Osteoblast (primary cell): ENCODE results near the gene CD177. TPM values are rescaled to one million over a fixed set of nuclear protein-coding genes. Genes with fewer than 3 reads are reported as not detected.

Experiments used
- DNase-seq: peaks from one replicate; pipeline ENCODE4 v3.0.0; 2011; ENCODE audit warnings: low spot score, mixed read lengths; ENCODE audit not compliant: insufficient read length; ENCODE audit errors: missing footprints
- H2AFZ ChIP-seq: 2 replicates; pipeline ENCODE4 v1.6.0; 2011; ENCODE audit warnings: mild to moderate bottlenecking, low read length
- H3K27ac ChIP-seq: 2 replicates; pipeline ENCODE4 v1.5.1; 2011; ENCODE audit warnings: mild to moderate bottlenecking, low read depth, low read length, moderate library complexity
- H3K27me3 ChIP-seq: 2 replicates; pipeline ENCODE4 v1.6.0; 2012; ENCODE audit warnings: mild to moderate bottlenecking, control low read depth, inconsistent platforms, low read length, moderate library complexity; ENCODE audit not compliant: insufficient read depth
- H3K36me3 ChIP-seq: 2 replicates; pipeline ENCODE4 v1.5.1; 2011; ENCODE audit warnings: mild to moderate bottlenecking, low read length, control low read depth, moderate library complexity; ENCODE audit not compliant: insufficient read depth
- H3K4me1 ChIP-seq: 2 replicates; pipeline ENCODE4 v1.5.1; 2011; ENCODE audit warnings: mild to moderate bottlenecking, low read length, control low read depth, moderate library complexity; ENCODE audit not compliant: insufficient read depth
- H3K4me2 ChIP-seq: 2 replicates; pipeline ENCODE4 v1.6.0; 2011; ENCODE audit warnings: mild to moderate bottlenecking, low read length; ENCODE audit not compliant: insufficient read depth
- H3K4me3 ChIP-seq: fragments of 200-600 bp; sonication (generic); 3 replicates; pipeline ENCODE4 v1.5.1; 2012; ENCODE audit warnings: mild to moderate bottlenecking, low read length, inconsistent platforms; ENCODE audit not compliant: insufficient read depth
- H3K79me2 ChIP-seq: 2 replicates; pipeline ENCODE4 v1.6.0; 2012; ENCODE audit warnings: mild to moderate bottlenecking, low read length, control low read depth, inconsistent platforms; ENCODE audit not compliant: insufficient read depth
- H3K9me3 ChIP-seq: 2 replicates; pipeline ENCODE4 v1.5.1; 2011; ENCODE audit warnings: low read depth, low read length, control low read depth
- H4K20me1 ChIP-seq: 2 replicates; pipeline ENCODE4 v1.6.0; 2012; ENCODE audit warnings: mild to moderate bottlenecking, low read length, control low read depth; ENCODE audit not compliant: insufficient read depth
- total RNA-seq: library from RNA; depleted of rRNA; stranded (reverse); fragments of >200 nt; gene quantifications from 2 replicates; pipeline ENCODE4 v1.2.3, GENCODE V29; 2012
- TF ChIP-seq, protein P1 (sequence below): IDR thresholded peaks from 2 replicates; pipeline ENCODE4 v1.5.1; 2011; ENCODE audit warnings: mild to moderate bottlenecking, low read depth, low read length, moderate library complexity; ENCODE audit errors: extremely low read depth

CD177 gene
- total RNA-seq, 1 donor, result not detected

DNA sequence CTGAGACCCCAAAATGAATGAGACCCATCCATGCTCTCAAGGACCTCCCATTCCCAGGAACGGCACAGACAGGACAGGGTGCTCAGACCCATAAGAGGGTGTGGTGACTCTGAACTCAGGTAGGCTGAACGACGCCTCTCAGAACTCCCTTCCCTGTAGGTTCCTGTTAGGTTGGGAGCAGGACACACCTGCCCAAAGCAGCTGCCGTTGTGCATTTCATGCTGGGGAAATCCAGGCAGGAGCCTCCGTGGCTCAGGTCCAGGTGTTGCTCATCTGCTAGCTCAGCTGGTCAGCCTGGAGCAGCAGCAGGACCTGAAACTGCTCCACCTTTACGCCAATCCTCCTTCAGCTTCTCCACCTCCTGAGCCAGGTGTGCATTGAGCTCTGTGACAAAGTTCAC lies 42.1 kb downstream of the CD177 start:
- Histone ChIP-seq H3K27ac (no peak overlapping the region), H3K27me3 (peaks cover 10% of the 10 kb centered on the region), H3K4me1 (no peaks in the 10 kb centered on the region), H3K4me3 (no peak overlapping the region), H3K9me3 (no peaks in the 10 kb centered on the region), H3K79me2 (no peaks in the 10 kb centered on the region), H2AFZ (no peak overlapping the region), H3K36me3 (no peaks in the 10 kb centered on the region), H3K4me2 (no peak overlapping the region), H4K20me1 (no peaks in the 10 kb centered on the region)
- DNase-seq, result no peak
- TF ChIP-seq, protein P1, sequence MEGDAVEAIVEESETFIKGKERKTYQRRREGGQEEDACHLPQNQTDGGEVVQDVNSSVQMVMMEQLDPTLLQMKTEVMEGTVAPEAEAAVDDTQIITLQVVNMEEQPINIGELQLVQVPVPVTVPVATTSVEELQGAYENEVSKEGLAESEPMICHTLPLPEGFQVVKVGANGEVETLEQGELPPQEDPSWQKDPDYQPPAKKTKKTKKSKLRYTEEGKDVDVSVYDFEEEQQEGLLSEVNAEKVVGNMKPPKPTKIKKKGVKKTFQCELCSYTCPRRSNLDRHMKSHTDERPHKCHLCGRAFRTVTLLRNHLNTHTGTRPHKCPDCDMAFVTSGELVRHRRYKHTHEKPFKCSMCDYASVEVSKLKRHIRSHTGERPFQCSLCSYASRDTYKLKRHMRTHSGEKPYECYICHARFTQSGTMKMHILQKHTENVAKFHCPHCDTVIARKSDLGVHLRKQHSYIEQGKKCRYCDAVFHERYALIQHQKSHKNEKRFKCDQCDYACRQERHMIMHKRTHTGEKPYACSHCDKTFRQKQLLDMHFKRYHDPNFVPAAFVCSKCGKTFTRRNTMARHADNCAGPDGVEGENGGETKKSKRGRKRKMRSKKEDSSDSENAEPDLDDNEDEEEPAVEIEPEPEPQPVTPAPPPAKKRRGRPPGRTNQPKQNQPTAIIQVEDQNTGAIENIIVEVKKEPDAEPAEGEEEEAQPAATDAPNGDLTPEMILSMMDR, result no peak

DNA sequence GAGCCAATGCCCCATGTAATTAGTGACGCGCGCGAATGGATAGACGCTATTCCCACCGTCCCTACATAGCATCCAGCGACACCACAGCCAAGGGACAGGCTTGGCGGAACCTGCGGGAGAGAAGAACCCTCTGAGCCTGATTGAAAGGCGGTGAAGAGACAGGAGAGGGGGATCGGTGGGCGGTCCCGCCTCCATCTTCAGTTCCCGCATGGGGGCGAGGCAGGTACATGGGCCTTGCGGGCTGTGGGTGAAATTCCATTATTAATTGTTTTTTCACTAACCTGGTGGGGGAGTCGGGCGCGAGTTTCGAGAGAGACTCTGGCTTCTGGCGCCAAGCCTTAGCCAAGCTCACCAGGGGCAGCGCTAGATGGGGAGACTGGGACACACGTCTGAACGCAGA lies 52.8 kb downstream of the CD177 start:
- Histone ChIP-seq H3K27ac (no peak overlapping the region), H3K4me3 (no peak overlapping the region), H3K4me1 (no peaks in the 10 kb centered on the region), H3K27me3 (peaks cover 2% of the 10 kb centered on the region), H3K79me2 (no peaks in the 10 kb centered on the region), H3K4me2 (no peak overlapping the region), H3K9me3 (no peaks in the 10 kb centered on the region), H2AFZ (no peak overlapping the region), H4K20me1 (no peaks in the 10 kb centered on the region), H3K36me3 (no peaks in the 10 kb centered on the region)
- TF ChIP-seq, protein P1, result no peak
- peak; percentile 34 for DNase-seq

DNA sequence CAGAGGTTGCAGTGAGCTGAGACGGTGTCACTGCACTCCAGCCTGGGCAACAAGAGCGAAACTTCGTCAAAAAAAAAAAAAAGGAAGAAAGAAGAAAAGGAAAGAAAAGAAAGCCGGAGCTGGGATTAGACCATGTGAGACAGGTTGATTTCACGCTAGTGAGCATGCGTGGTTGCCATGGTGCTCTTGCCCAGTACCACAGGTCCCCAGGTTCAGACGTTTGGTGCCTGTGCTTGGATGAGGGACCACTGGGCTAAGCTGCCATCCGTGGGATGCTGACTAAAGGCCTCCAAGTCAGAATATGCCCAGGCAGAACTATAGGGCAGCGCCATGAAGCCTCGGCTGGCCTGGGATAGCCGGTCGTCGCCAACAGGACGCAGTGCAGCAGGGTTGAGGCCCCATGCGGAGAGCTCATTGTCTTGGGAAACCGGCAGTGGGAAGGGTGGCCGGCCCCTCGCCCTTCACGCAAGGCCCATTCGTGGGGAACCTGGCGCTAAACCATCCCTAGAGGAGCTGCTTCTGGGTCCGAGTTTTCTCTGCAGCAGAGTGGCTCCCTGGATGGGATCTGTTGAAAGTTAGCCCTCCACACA lies 54.0 kb downstream of the CD177 start:
- H2AFZ ChIP-seq, result no peak overlapping the region
- no peaks in the 10 kb centered on the region for H3K27me3 ChIP-seq
- H4K20me1 ChIP-seq, result no peaks in the 10 kb centered on the region
- TF ChIP-seq, protein P1, result no peak
- no peaks in the 10 kb centered on the region for H3K36me3 ChIP-seq
- H3K27ac ChIP-seq, result no peak overlapping the region
- peak; percentile 54 for DNase-seq
- H3K9me3 ChIP-seq, result no peaks in the 10 kb centered on the region
- H3K79me2 ChIP-seq, result no peaks in the 10 kb centered on the region
- H3K4me3 ChIP-seq, result no peak overlapping the region
- H3K4me2 ChIP-seq, result no peak overlapping the region
- H3K4me1 ChIP-seq, result no peaks in the 10 kb centered on the region

DNA sequence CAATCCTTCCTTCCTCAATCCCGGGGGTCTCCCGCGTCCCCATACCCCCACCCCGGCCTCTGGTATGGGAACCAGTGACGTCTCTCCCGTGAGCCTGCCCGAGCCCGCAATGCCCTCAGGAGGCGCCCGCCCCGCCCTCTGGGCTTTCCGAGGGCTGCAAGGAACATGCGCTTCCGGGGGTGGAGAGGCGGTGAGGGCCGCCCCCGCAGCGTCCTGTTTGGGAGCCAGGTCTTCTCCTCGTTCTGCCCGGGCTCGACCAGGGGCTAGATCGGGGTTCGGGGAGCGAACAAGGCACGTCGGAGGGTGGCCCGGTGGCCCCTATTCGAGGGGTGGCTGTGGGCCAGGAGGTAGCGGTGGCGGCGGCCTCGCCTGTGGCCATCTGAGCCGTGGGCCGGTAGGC lies 54.6 kb downstream of the CD177 start:
- Histone ChIP-seq H3K36me3 (no peaks in the 10 kb centered on the region), H3K27ac (no peak overlapping the region), H3K4me3 (no peak overlapping the region), H3K27me3 (no peaks in the 10 kb centered on the region), H3K79me2 (no peaks in the 10 kb centered on the region), H3K4me2 (no peak overlapping the region), H4K20me1 (no peaks in the 10 kb centered on the region), H2AFZ (no peak overlapping the region), H3K4me1 (no peaks in the 10 kb centered on the region), H3K9me3 (no peaks in the 10 kb centered on the region)
- TF ChIP-seq, protein P1, result no peak
- DNase-seq, result no peak
